ENCODE data around the gene PPP1R8. TPM values are rescaled to one million over a fixed set of nuclear protein-coding genes. Genes with fewer than 3 reads are reported as not detected.
"Not testable (repeated sequence)": the region's sequence is repeated elsewhere in the genome, so short reads cannot be mapped to it uniquely, and the experiment has no call there.

Gene PPP1R8
- polyA plus RNA-seq, 1 donor (not counting 4 experiments of a cell fraction or from before 2014, with no cell fraction given), result 56.2 TPM

DNA sequence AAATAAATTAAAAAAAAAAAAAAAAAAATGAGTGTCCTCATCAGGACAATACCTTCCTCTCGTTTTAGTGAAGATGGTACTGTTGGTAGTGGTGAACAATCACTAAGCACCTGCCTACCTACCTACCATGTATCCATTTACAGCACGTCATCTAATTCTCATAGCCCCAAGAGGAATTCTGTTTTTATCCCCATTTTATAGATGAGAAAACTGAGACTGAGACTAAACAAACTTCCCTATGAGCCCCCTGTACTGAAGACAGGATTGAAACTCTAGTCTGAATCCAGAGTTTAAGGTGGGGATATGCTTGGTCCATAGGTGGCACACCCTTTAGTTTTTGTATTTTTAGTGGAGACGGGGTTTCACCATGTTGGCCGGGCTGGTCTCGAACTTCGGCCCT lies 24.5 kb downstream of the PPP1R8 start:
- Histone ChIP-seq H3K36me3 (ENCODE audit: control insufficient read depth in 2 of 2, extremely low read depth in 1 of 2, insufficient read depth in 2 of 2, low read length in 2 of 2) (peaks cover 7 to 8% of the 10 kb centered on the region in 2 experiments), H3K4me2 (ENCODE audit: control insufficient read depth, extremely low read depth, insufficient read depth, low read depth, low read length) (no peak overlapping the region), H3K9me3 (ENCODE audit: control insufficient read depth, low read depth, low read length) (no peaks in the 10 kb centered on the region), H3K27me3 (ENCODE audit: control insufficient read depth, extremely low read depth, insufficient read depth, low read length) (no peaks in the 10 kb centered on the region), H2AFZ (ENCODE audit: control insufficient read depth, low read length) (no peak overlapping the region), H3K79me2 (ENCODE audit: control insufficient read depth, insufficient read depth, low read length) (no peaks in the 10 kb centered on the region), H3K9ac (ENCODE audit: control insufficient read depth, extremely low read depth, insufficient read depth, low read length) (no peak overlapping the region), H3K27ac (ENCODE audit: control insufficient read depth, insufficient read depth, low read length) (no peak overlapping the region), H3K4me3 (ENCODE audit: control insufficient read depth in 2 of 3, extremely low read depth in 1 of 3, insufficient read depth in 2 of 3, low read depth in 1 of 3, low read length in 3 of 3) (no peak overlapping the region), H4K20me1 (ENCODE audit: control insufficient read depth, extremely low read depth, insufficient read depth, low read length) (no peaks in the 10 kb centered on the region), H3K9me1 (ENCODE audit: control insufficient read depth, extremely low read depth, insufficient read depth, low read length) (no peaks in the 10 kb centered on the region), H3K4me1 (ENCODE audit: control insufficient read depth, extremely low read depth, insufficient read depth, low read length) (peaks cover 4% of the 10 kb centered on the region)
- FAIRE-seq (no peak), DNase-seq (ENCODE audit: low read depth, low spot score) (no peak)
- TF ChIP-seq EZH2 (IDR thresholded peaks at IDR 0.05; ENCODE audit: low read length), result no peak
- no peak for TF ChIP-seq CTCF (optimal IDR thresholded peaks at IDR 0.05 in 1 of 3, IDR thresholded peaks at IDR 0.05 in 1 of 3, conservative IDR thresholded peaks at IDR 0.05 in 1 of 3; ENCODE audit: extremely low read depth in 1 of 3, insufficient read depth in 2 of 3, low read length in 3 of 3)
- dilution Hi-C loops (cut with MboI; ENCODE audit: extremely low pct_ligation_motif_present, low sequenced_read_pairs), result no loop called here

- no peak overlapping the region for H3K27ac ChIP-seq (ENCODE audit: control insufficient read depth, insufficient read depth, low read length)
- dilution Hi-C loops (cut with MboI; ENCODE audit: extremely low pct_ligation_motif_present, low sequenced_read_pairs), result no loop called here
- H4K20me1 ChIP-seq (ENCODE audit: control insufficient read depth, extremely low read depth, insufficient read depth, low read length), result no peaks in the 10 kb centered on the region
- no peak overlapping the region for H3K4me2 ChIP-seq (ENCODE audit: control insufficient read depth, extremely low read depth, insufficient read depth, low read depth, low read length)
- no peaks in the 10 kb centered on the region for H3K79me2 ChIP-seq (ENCODE audit: control insufficient read depth, insufficient read depth, low read length)
- H3K4me1 ChIP-seq (ENCODE audit: control insufficient read depth, extremely low read depth, insufficient read depth, low read length), result peaks cover 4% of the 10 kb centered on the region
- H3K9me1 ChIP-seq (ENCODE audit: control insufficient read depth, extremely low read depth, insufficient read depth, low read length), result no peaks in the 10 kb centered on the region
- no peak for TF ChIP-seq CTCF (optimal IDR thresholded peaks at IDR 0.05 in 1 of 3, IDR thresholded peaks at IDR 0.05 in 1 of 3, conservative IDR thresholded peaks at IDR 0.05 in 1 of 3; ENCODE audit: extremely low read depth in 1 of 3, insufficient read depth in 2 of 3, low read length in 3 of 3)
- no peak for TF ChIP-seq EZH2 (IDR thresholded peaks at IDR 0.05; ENCODE audit: low read length)
- no peak overlapping the region for H2AFZ ChIP-seq (ENCODE audit: control insufficient read depth, low read length)
- peaks cover 1% of the 10 kb centered on the region in 2 experiments for H3K36me3 ChIP-seq (ENCODE audit: control insufficient read depth in 2 of 2, extremely low read depth in 1 of 2, insufficient read depth in 2 of 2, low read length in 2 of 2)
- FAIRE-seq (no peak), DNase-seq (ENCODE audit: low read depth, low spot score) (no peak)
- no peaks in the 10 kb centered on the region for H3K9me3 ChIP-seq (ENCODE audit: control insufficient read depth, low read depth, low read length)
- no peak overlapping the region for H3K9ac ChIP-seq (ENCODE audit: control insufficient read depth, extremely low read depth, insufficient read depth, low read length)
- H3K27me3 ChIP-seq (ENCODE audit: control insufficient read depth, extremely low read depth, insufficient read depth, low read length), result no peaks in the 10 kb centered on the region
- no peak overlapping the region for H3K4me3 ChIP-seq (ENCODE audit: control insufficient read depth in 2 of 3, extremely low read depth in 1 of 3, insufficient read depth in 2 of 3, low read depth in 1 of 3, low read length in 3 of 3)
These were observed 26.2 kb downstream of the PPP1R8 start for GRCh38 chr1:27856561-27857343.

DNA sequence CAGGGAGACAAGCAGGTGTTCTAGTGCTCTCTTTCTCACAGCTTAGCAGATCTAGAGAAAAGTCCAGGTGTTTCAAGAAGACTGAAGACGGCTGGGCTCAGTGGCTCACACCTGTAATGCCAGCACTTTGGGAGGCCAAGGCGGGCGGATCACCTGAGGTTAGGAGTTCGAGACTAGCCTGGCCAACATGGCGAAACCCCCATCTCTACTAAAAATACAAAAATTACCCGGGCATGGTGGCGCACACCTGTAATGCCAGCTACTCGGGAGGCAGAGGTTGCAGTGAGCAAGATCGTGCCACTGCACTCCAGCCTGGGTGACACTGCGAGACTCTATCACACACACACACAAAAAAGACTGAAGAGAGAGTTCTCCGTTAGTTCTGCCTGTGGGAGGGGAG lies 27.0 kb downstream of the PPP1R8 start:
- H3K27me3 ChIP-seq (ENCODE audit: control insufficient read depth, extremely low read depth, insufficient read depth, low read length); H3K27ac ChIP-seq (ENCODE audit: control insufficient read depth, insufficient read depth, low read length); H3K9me1 ChIP-seq (ENCODE audit: control insufficient read depth, extremely low read depth, insufficient read depth, low read length); H3K36me3 ChIP-seq (ENCODE audit: control insufficient read depth in 2 of 2, extremely low read depth in 1 of 2, insufficient read depth in 2 of 2, low read length in 2 of 2); H2AFZ ChIP-seq (ENCODE audit: control insufficient read depth, low read length); FAIRE-seq; H3K9ac ChIP-seq (ENCODE audit: control insufficient read depth, extremely low read depth, insufficient read depth, low read length); H3K79me2 ChIP-seq (ENCODE audit: control insufficient read depth, insufficient read depth, low read length); H3K9me3 ChIP-seq (ENCODE audit: control insufficient read depth, low read depth, low read length); H3K4me2 ChIP-seq (ENCODE audit: control insufficient read depth, extremely low read depth, insufficient read depth, low read depth, low read length); dilution Hi-C loops (cut with MboI; ENCODE audit: extremely low pct_ligation_motif_present, low sequenced_read_pairs); H3K4me1 ChIP-seq (ENCODE audit: control insufficient read depth, extremely low read depth, insufficient read depth, low read length); DNase-seq (ENCODE audit: low read depth, low spot score); H4K20me1 ChIP-seq (ENCODE audit: control insufficient read depth, extremely low read depth, insufficient read depth, low read length); H3K4me3 ChIP-seq (ENCODE audit: control insufficient read depth in 2 of 3, extremely low read depth in 1 of 3, insufficient read depth in 2 of 3, low read depth in 1 of 3, low read length in 3 of 3): not testable (repeated sequence)
